ENCODE results near the gene GLIS2. TPM values are rescaled to one million over a fixed set of nuclear protein-coding genes. Genes with fewer than 3 reads are reported as not detected.

GLIS2 gene
- total RNA-seq, 1 experiment from 2014 or later, result 2.1 TPM

DNA sequence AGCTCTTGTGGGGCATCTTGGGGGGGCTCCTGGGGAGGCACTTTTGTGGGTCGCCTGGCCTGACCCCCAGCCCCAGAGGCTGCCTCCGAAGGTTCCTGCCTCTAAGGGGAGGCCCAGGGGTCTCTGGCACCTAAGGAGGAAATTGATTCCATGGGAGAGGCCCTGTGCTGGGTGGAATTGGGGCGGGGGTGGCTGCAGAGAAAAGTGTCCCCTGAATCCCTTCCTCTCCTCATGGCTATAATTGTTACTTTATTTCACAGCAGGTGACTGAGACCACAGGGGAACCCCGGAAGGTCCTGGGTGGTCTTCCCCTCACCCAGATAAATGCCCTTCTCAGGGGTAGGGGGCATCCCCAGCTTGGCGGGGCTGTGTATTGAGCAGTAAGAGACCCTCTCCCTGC lies 3.1 kb downstream of the GLIS2 start:
- ChIA-PET POLR2A (ENCODE audit: unreplicated experiment) (no interaction called here), CTCF (no interaction called here)
- Histone ChIP-seq H2AFZ (ENCODE audit: low read length) (no peak overlapping the region), H3K9me3 (ENCODE audit: low read length) (no peaks in the 10 kb centered on the region), H3K79me2 (ENCODE audit: low read length) (peaks cover 67% of the 10 kb centered on the region), H3K4me2 (ENCODE audit: low read length) (no peak overlapping the region), H3K4me1 (ENCODE audit: insufficient read depth, low read length) (peaks cover 10% of the 10 kb centered on the region), H3F3A (ENCODE audit: low read length, unreplicated experiment) (no peaks in the 10 kb centered on the region), H4K20me1 (ENCODE audit: low read length) (no peaks in the 10 kb centered on the region), H3K27me3 (ENCODE audit: low read length) (no peaks in the 10 kb centered on the region), H3K9me2 (replicated peaks; ENCODE audit: low read length) (no peaks in the 10 kb centered on the region), H3K36me3 (ENCODE audit: low read depth, low read length) (no peaks in the 10 kb centered on the region), H3K9ac (ENCODE audit: low read length) (no peak overlapping the region), H3K27ac (ENCODE audit: low read length) (no peak overlapping the region), H3K4me3 (ENCODE audit: low read length) (no peak overlapping the region)
- intact Hi-C loops (cut with micrococcal nuclease), result loop anchor here (5.0 kb wide), 1 partner anchor 47 kb away; the partner anchor contains the start of gene TFAP4
- BruUV-seq (replicated peaks), result no TSS peak
- no peak for DNase-seq
- no peak for ATAC-seq
- no peak for TF ChIP-seq EZH2phosphoT487 (IDR thresholded peaks at IDR 0.05; ENCODE audit: borderline replicate concordance, low read length)
- TF ChIP-seq, protein P1, sequence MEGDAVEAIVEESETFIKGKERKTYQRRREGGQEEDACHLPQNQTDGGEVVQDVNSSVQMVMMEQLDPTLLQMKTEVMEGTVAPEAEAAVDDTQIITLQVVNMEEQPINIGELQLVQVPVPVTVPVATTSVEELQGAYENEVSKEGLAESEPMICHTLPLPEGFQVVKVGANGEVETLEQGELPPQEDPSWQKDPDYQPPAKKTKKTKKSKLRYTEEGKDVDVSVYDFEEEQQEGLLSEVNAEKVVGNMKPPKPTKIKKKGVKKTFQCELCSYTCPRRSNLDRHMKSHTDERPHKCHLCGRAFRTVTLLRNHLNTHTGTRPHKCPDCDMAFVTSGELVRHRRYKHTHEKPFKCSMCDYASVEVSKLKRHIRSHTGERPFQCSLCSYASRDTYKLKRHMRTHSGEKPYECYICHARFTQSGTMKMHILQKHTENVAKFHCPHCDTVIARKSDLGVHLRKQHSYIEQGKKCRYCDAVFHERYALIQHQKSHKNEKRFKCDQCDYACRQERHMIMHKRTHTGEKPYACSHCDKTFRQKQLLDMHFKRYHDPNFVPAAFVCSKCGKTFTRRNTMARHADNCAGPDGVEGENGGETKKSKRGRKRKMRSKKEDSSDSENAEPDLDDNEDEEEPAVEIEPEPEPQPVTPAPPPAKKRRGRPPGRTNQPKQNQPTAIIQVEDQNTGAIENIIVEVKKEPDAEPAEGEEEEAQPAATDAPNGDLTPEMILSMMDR (conservative IDR thresholded peaks at IDR 0.05; ENCODE audit: low read depth, low read length), result no peak
- no peak for TF ChIP-seq EZH2 (IDR thresholded peaks at IDR 0.05; ENCODE audit: low read length, unreplicated experiment)

DNA sequence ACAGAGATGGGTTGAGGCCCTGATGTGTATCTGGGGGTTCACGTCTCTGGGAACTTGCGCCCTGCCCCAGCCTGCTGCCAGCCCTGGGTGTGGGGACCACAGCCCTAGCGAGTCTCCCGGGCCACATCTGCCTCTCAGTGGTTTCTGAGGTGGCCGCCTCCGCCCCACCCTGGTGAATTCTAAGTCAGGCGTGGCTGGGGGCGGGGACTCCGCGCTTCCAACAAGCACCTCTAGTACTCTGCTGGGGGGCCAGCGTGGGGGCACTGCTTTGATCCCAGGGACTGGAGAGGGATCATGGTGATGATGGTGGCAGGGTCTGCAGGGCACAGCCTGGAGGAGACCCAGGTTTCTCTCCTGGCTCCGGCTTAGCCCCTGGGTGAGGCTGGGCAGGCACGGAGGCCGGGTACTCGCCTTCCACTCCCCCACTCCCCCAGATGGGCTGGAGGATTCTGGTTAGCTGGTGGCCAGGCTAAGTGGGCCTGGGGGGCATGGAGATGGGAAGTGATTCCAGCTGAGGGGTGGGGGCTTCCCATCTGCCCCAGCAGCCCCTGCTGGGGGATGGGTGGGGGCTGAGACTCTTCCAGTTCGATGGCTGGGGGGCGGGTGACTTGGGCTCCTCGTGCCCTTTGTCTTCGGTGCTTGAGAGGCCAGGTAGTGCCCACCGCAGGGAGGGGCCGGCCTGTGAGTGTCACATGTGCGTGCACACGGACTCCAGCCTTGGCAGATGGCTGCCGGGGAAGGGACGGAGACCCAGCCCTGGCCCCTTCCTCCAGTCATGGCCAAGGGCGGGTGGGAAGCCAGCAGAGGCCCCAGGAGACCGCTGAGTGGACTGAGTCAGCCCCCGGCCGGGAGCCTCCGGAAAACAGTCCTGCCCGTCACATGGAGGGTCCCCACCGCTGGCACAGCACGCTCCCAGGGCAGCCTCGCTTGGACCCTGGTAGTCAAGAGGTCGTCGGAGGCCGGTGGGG lies 3.9 kb downstream of the GLIS2 start:
- Histone ChIP-seq H3K4me2 (ENCODE audit: low read length) (no peak overlapping the region), H3K27ac (ENCODE audit: low read length) (no peak overlapping the region), H3K79me2 (ENCODE audit: low read length) (peaks cover 75% of the 10 kb centered on the region), H3K9me2 (replicated peaks; ENCODE audit: low read length) (no peaks in the 10 kb centered on the region), H3K27me3 (ENCODE audit: low read length) (no peaks in the 10 kb centered on the region), H4K20me1 (ENCODE audit: low read length) (no peaks in the 10 kb centered on the region), H3K4me1 (ENCODE audit: insufficient read depth, low read length) (peaks cover 10% of the 10 kb centered on the region), H2AFZ (ENCODE audit: low read length) (no peak overlapping the region), H3F3A (ENCODE audit: low read length, unreplicated experiment) (no peaks in the 10 kb centered on the region), H3K4me3 (ENCODE audit: low read length) (no peak overlapping the region), H3K36me3 (ENCODE audit: low read depth, low read length) (no peaks in the 10 kb centered on the region), H3K9me3 (ENCODE audit: low read length) (no peaks in the 10 kb centered on the region), H3K9ac (ENCODE audit: low read length) (no peak overlapping the region)
- no peak for DNase-seq
- CTCF ChIA-PET, result no interaction called here
- POLR2A ChIA-PET (ENCODE audit: unreplicated experiment), result no interaction called here
- TF ChIP-seq, protein P1 (conservative IDR thresholded peaks at IDR 0.05; ENCODE audit: low read depth, low read length), result no peak
- TF ChIP-seq EZH2phosphoT487 (IDR thresholded peaks at IDR 0.05; ENCODE audit: borderline replicate concordance, low read length), result no peak
- TF ChIP-seq EZH2 (IDR thresholded peaks at IDR 0.05; ENCODE audit: low read length, unreplicated experiment), result no peak
- BruUV-seq (replicated peaks), result no TSS peak
- intact Hi-C loops (cut with micrococcal nuclease), result loop anchor here (5.0 kb wide), 1 partner anchor 47 kb away; the partner anchor contains the start of gene TFAP4
- ATAC-seq, result no peak
